ENCODE results near the gene GPC6.

The GPC6 gene

GRCh38 chr13:94389604-94390351 is 1163.2 kb downstream of the GPC6 start:
- H3K4me3 ChIP-seq (ENCODE audit: low read length): no peak overlapping the region
- no peak for TF ChIP-seq CTCF (conservative IDR thresholded peaks at IDR 0.05; ENCODE audit: low read depth, low read length)
- no peak for DNase-seq (ENCODE audit: low read depth)

GRCh38 chr13:94390881-94391280 is 1164.3 kb downstream of the GPC6 start:
- DNase-seq (ENCODE audit: low read depth): no peak
- TF ChIP-seq CTCF (conservative IDR thresholded peaks at IDR 0.05; ENCODE audit: low read depth, low read length): no peak
- no peak overlapping the region for H3K4me3 ChIP-seq (ENCODE audit: low read length)

- no peak for DNase-seq (ENCODE audit: low read depth)
- TF ChIP-seq CTCF (conservative IDR thresholded peaks at IDR 0.05; ENCODE audit: low read depth, low read length): no peak
- no peak overlapping the region for H3K4me3 ChIP-seq (ENCODE audit: low read length)
These were observed 1168.1 kb downstream of the GPC6 start for GRCh38 chr13:94394723-94395122.

GRCh38 chr13:94395860-94396259 is 1169.3 kb downstream of the GPC6 start:
- DNase-seq (ENCODE audit: low read depth): no peak
- H3K4me3 ChIP-seq (ENCODE audit: low read length): no peak overlapping the region
- no peak for TF ChIP-seq CTCF (conservative IDR thresholded peaks at IDR 0.05; ENCODE audit: low read depth, low read length)

GRCh38 chr13:94399812-94400211 is 1173.2 kb downstream of the GPC6 start:
- no peak for DNase-seq (ENCODE audit: low read depth)
- H3K4me3 ChIP-seq (ENCODE audit: low read length): no peak overlapping the region
- no peak for TF ChIP-seq CTCF (conservative IDR thresholded peaks at IDR 0.05; ENCODE audit: low read depth, low read length)

GRCh38 chr13:94400874-94401273 is 1174.3 kb downstream of the GPC6 start:
- no peak for DNase-seq (ENCODE audit: low read depth)
- TF ChIP-seq CTCF (conservative IDR thresholded peaks at IDR 0.05; ENCODE audit: low read depth, low read length): no peak

GRCh38 chr13:94408314-94409036 is 1181.9 kb downstream of the GPC6 start:
- no peak for DNase-seq (ENCODE audit: low read depth)

More at GRCh38 chr13:94400874-94401273, 1174.3 kb downstream of the GPC6 start:
- no peak overlapping the region for H3K4me3 ChIP-seq (ENCODE audit: low read length)

More at GRCh38 chr13:94408314-94409036, 1181.9 kb downstream of the GPC6 start:
- H3K4me3 ChIP-seq (ENCODE audit: low read length): no peak overlapping the region
- no peak for TF ChIP-seq CTCF (conservative IDR thresholded peaks at IDR 0.05; ENCODE audit: low read depth, low read length)
